22Rv1 (cell line): ENCODE data around the gene ZBTB14.

ENCODE experiments used
- ZFX ChIP-seq: fragments of 450-650 bp; IDR thresholded peaks from 2 replicates; pipeline ENCODE4 v1.6.1; 2017; ENCODE audit warnings: antibody characterized with exemption, borderline replicate concordance
- TF ChIP-seq, protein P1 (sequence below): fragments of 450-650 bp; IDR thresholded peaks from 2 replicates; pipeline ENCODE4 v1.5.1; 2017; ENCODE audit warnings: mild to moderate bottlenecking

DNA sequence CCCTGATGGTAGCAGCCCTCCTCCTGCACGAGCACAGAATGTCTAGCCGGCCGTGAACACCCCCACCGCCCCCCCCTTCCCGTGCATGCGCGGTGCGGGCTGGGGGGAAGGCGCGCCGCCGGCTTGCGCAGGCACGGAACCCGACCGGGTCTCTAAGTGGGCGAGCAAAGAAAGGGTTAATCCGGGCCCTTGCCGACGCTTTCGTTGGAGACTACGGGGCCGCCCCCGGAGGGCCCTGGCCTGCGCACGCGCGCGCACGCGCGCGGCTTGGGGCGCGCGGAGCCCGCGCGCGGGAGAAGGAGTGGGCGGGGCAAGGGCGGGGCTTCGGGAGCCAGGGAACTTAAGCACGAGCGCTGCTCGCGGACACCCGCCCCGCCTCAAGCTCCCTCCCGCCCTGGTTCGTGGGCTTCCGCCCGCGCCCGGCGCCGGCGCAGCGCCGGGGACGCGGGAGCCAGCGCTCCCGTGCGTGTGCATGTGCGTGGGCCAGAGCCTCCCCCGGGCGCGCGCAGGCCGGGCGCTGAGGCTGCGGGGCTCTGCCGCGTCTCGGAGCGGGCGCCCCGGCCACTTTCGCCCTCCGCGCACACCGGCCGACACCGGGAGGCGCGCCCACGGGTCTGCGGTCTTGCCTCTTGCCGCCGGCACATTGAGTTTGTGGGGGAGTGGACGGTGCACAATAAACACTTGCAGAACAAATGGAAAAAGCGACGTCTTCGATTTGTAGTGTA is 617 bp upstream of the ZBTB14 start:
- TF ChIP-seq, protein P1, sequence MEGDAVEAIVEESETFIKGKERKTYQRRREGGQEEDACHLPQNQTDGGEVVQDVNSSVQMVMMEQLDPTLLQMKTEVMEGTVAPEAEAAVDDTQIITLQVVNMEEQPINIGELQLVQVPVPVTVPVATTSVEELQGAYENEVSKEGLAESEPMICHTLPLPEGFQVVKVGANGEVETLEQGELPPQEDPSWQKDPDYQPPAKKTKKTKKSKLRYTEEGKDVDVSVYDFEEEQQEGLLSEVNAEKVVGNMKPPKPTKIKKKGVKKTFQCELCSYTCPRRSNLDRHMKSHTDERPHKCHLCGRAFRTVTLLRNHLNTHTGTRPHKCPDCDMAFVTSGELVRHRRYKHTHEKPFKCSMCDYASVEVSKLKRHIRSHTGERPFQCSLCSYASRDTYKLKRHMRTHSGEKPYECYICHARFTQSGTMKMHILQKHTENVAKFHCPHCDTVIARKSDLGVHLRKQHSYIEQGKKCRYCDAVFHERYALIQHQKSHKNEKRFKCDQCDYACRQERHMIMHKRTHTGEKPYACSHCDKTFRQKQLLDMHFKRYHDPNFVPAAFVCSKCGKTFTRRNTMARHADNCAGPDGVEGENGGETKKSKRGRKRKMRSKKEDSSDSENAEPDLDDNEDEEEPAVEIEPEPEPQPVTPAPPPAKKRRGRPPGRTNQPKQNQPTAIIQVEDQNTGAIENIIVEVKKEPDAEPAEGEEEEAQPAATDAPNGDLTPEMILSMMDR, result no peak
- no peak for TF ChIP-seq ZFX
